Neutrophil (primary cell): ENCODE measurements around the gene GPR146.

Source experiments
- H3K27ac ChIP-seq: fragments of 200-600 bp; sonication (generic); 2 replicates; pipeline ENCODE4 v1.5.1; 2016; ENCODE audit warnings: mild to moderate bottlenecking, moderate library complexity
- H3K27me3 ChIP-seq: fragments of 200-600 bp; sonication (generic); 2 replicates; pipeline ENCODE4 v1.6.0; 2016; ENCODE audit warnings: mild to moderate bottlenecking
- H3K36me3 ChIP-seq: fragments of 200-600 bp; sonication (generic); 2 replicates; pipeline ENCODE4 v1.5.1; 2017
- H3K4me1 ChIP-seq, 2 experiments: fragments of 200-600 bp in 1 of 2; sonication (generic) in 1 of 2; 1 replicate in 1 of 2; 2 replicates in 1 of 2; pipeline versions ENCODE4 v1.5.1 to v1.6.1; 2013 to 2016; ENCODE audit warnings: low read depth in 1 of 2, low read length in 1 of 2, mild to moderate bottlenecking in 1 of 2, moderate library complexity in 1 of 2; ENCODE audit not compliant: control insufficient read depth in 1 of 2, insufficient read depth in 1 of 2
- H3K4me3 ChIP-seq, 2 experiments: fragments of 200-600 bp in 1 of 2; sonication (generic) in 1 of 2; 1 replicate in 1 of 2; 2 replicates in 1 of 2; pipeline ENCODE4 v1.5.1; 2013 to 2016; ENCODE audit warnings: low read depth in 1 of 2, low read length in 1 of 2, mild to moderate bottlenecking in 1 of 2, moderate library complexity in 1 of 2
- H3K9me3 ChIP-seq: fragments of 200-600 bp; sonication (generic); 2 replicates; pipeline ENCODE4 v1.5.1; 2016
- CTCF ChIP-seq: fragments of 200-600 bp; sonication (generic); IDR thresholded peaks from 2 replicates; pipeline ENCODE4 v1.5.1; 2016; ENCODE audit warnings: antibody characterized with exemption

Gene GPR146

GRCh38 chr7:1093502-1093843 lies 49.1 kb downstream of the GPR146 start:
- peaks cover 2% of the 10 kb centered on the region for H3K27me3 ChIP-seq
- H3K9me3 ChIP-seq = no peaks in the 10 kb centered on the region
- H3K4me1 ChIP-seq = no peaks in the 10 kb centered on the region
- H3K36me3 ChIP-seq = no peaks in the 10 kb centered on the region
- no peak for TF ChIP-seq CTCF
- H3K27ac ChIP-seq = no peak overlapping the region
- H3K4me3 ChIP-seq = no peak overlapping the region

GRCh38 chr7:1093916-1094508 lies 49.7 kb downstream of the GPR146 start:
- H3K36me3 ChIP-seq = no peaks in the 10 kb centered on the region
- no peaks in the 10 kb centered on the region for H3K9me3 ChIP-seq
- no peaks in the 10 kb centered on the region for H3K4me1 ChIP-seq
- H3K27me3 ChIP-seq = no peaks in the 10 kb centered on the region
- no peak overlapping the region for H3K4me3 ChIP-seq
- TF ChIP-seq CTCF = no peak
- no peak overlapping the region for H3K27ac ChIP-seq

- H3K27ac ChIP-seq = no peak overlapping the region
- no peaks in the 10 kb centered on the region for H3K36me3 ChIP-seq
Measured at GRCh38 chr7:1094870-1095269, 50.5 kb downstream of the GPR146 start.

DNA sequence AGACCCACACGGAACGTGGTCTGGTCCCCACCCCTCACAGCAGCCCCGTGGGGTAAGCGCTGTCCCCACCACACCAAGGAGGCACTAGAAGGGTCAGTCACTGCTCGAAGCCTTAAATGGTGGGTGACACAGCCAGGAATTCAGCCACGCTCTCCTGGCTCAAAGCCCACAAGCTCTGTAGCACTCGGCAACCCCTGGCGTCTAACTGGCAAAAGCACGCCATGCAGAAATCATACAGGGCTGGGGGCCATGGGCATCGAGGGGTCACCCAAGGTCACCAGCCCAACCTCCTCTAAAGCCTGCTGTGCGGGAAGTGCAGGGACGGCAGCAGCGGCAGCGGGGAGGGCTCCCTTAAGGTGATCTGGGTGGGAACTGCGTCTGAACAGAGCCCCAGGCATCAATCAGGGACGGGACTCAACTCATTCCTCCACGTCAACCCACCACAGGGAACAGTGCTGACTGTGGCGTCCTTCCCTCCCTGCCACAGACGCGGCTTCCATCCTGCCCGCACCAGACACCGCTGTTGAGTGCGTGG lies 51.3 kb downstream of the GPR146 start:
- no peak for TF ChIP-seq CTCF
- Histone ChIP-seq H3K9me3 (no peaks in the 10 kb centered on the region), H3K4me1 (no peaks in the 10 kb centered on the region), H3K27ac (no peak overlapping the region), H3K36me3 (no peaks in the 10 kb centered on the region), H3K4me3 (no peak overlapping the region), H3K27me3 (no peaks in the 10 kb centered on the region)

More at GRCh38 chr7:1094870-1095269, 50.5 kb downstream of the GPR146 start:
- H3K9me3 ChIP-seq = no peaks in the 10 kb centered on the region
- H3K4me1 ChIP-seq = no peaks in the 10 kb centered on the region
- H3K27me3 ChIP-seq = no peaks in the 10 kb centered on the region
- H3K4me3 ChIP-seq = no peak overlapping the region
- TF ChIP-seq CTCF = no peak

DNA sequence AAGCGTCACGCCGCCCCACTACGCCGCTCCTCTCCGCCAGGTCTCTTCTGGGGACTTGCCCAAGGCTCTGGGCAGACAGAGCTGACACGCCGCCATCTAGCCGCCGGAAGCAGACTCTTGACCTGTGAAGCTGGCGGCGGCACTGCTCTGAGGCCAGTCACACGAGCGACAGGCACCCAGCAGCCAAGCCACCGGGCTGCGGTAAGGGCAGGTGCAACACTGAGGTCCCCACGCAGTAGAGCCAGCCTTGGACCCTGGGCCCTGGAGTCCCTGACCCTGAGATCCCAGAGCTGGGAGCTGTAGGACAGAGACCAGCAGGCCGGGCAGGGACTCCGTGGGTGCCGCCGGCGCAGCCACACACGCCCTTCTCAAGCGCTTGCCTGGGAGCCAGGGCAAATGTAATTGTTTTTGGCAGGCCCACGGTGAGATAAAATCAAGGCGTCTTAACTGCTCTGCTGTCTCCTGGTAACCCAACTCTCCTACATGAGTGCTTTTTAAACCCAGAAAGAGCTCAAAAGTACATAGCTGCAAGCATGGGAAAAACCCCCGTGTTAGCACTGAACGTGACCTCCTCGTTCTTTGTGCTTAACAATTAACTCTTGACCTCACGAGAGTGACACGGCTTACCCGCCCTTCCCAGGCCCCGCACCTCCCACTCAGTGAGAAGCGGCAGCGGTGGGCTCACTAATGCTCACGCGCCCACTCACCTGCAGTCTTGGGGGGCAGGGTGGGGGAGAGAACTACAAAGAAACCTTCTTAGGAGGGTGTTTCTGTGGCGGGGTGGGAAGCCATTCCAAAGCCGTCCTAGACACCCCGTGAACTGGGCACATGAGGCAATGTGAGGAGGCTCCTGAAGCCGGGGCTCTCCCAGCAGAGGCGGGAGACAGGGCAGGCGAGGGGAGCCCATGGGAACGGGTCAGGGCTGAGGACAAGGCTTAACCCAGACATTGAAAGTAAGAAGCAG lies 52.1 kb downstream of the GPR146 start:
- no peak overlapping the region for H3K4me3 ChIP-seq
- no peaks in the 10 kb centered on the region for H3K36me3 ChIP-seq
- no peak for TF ChIP-seq CTCF
- H3K27ac ChIP-seq = no peak overlapping the region
- H3K27me3 ChIP-seq = no peaks in the 10 kb centered on the region
- no peaks in the 10 kb centered on the region for H3K9me3 ChIP-seq
- no peaks in the 10 kb centered on the region for H3K4me1 ChIP-seq
